ENCODE results near the gene WWC2.

- TF ChIP-seq CTCF (IDR thresholded peaks at IDR 0.05; ENCODE audit: borderline replicate concordance, extremely low read depth, low read length, poor library complexity, severe bottlenecking) (no peak), EZH2 (IDR thresholded peaks at IDR 0.05; ENCODE audit: borderline replicate concordance, low read depth, low read length, severe bottlenecking) (no peak)
Measured at GRCh38 chr4:183263787-183264386, 164.8 kb downstream of the WWC2 start.
